NCI-H2171 treated with DMSO at 0.1 percent for 48 hours (cell line): Measurements from ENCODE around the gene RAB22A.
A peak's percentile ranks its signal among the peaks of the same experiment; 100 is the strongest.
"Not testable (repeated sequence)": the region's sequence is repeated elsewhere in the genome, so short reads cannot be mapped to it uniquely, and the experiment has no call there.

Source experiments
- DNase-seq: peaks from one replicate; lab custom pipeline; 2025; lab: John Stamatoyannopoulos, UW

Gene RAB22A

DNA sequence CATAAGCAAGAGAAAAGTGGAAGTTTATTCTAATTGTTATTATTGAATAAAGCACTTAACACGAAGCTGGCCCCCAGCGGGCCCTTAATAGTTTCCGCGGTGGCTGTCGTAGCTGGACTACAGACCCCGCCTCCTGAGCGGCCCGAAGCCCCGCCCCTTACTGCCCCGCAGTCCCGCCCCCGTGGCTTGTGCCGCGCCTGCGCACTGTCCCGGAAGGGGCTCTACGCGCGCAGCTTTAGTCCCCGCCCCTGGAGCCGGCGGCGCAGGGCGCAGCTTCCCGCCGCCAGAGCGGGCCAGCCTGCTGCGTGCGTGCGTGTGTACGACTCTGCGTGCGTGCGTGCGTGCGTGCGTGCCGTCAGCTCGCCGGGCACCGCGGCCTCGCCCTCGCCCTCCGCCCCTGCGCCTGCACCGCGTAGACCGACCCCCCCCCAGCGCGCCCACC is 79.4 kb downstream of the RAB22A start, which contains the start of gene VAPB:
VAPB (plus strand) TSS at position 348 of the 442 bp plus-strand sequence. CDS start 231 bp downstream, outside the sequence.
- peak; percentile 95 for DNase-seq

DNA sequence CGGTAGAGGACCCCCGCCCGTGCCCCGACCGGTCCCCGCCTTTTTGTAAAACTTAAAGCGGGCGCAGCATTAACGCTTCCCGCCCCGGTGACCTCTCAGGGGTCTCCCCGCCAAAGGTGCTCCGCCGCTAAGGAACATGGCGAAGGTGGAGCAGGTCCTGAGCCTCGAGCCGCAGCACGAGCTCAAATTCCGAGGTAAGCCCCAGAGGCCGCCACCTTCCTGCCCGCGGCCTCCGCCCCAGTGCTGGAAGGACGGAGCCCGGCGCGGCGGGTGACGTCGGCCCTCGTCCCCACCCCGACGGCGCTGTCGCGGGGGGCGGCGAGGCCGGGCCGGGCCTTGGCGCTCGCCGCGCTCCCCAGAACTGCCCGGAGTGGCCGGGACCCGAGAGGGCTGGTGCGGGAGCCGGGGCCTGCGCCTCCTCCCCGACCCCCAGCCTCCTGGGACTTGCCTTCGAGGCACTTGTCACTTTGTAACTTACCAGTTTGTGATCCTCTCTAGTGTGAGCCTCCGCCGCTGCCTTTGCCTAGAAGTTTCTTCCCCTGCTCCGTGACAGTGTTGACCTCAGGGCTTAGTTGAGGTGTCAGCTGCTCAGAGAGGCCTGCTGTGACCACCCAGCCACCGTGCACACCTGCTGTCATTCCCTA is 79.9 kb downstream of the RAB22A start:
- DNase-seq, result peak; percentile 65

DNA sequence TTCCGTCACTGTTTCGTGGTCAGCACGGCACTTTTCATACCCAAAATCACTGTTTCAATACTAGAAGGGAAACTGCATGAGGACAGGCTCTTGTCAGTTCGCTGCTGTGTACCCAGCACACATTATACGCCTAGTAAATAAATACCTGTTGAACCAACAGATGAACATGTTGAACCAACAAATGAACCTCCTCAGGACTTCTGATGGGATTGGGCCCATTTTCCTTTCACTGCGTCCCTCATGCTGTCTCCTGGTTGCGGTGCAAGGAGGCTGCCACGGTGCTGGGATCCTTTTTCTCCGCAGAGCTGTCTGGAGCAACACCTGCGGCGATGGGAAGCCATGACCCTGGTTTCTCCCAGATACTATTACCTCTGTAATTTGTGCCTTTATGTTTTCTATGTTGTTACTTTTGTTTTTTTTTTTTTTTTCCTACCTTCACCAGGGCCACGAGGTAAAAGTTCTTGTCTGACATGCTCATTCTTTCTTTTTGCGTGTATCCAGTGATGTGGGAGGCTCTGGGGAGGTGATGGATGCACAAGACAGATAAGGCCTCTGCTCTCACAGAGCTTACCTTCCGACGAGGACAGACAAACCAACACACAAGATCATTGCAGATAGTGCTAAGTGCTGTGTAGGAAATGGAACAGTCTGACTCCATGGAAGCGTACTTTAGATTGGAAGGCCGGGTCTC is 80.6 kb downstream of the RAB22A start:
- DNase-seq, result no peak

DNA sequence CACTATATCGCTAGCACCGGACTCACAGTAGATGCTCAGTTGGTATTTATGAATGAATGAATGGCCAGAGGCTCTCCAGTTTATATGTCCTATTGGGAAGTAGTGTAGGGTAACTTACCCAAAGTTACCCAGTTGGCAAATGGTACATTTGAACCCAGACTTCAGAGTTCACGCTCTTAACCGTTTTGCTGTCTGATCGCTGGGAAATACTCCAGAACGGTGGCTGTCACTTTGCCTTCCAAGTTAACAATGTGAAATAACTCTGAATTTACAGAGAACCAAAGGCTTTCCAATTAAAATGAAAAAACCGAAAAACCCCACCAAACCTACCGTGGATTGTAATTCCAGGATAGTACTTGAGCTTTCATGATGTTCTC is 81.1 kb downstream of the RAB22A start:
- DNase-seq, result no peak

DNA sequence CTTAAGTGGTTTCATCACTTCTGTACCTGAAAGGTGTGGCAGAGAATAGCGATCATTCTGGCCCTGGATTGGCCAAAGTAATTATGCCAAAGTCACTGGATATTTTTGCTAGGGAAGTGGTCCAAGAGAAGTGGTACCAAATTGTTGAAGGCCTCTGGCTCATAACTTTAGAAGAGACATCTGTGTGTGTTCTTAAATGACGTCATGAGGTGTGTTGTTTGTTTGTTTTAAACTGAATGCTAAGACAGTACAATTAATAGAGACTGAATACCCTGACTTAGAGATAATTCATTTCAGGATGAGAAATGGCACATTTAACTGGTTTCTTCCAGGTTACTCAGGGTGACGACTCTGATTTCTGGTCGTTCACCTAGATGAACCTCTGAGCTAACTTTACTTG is 82.8 kb downstream of the RAB22A start:
- no peak for DNase-seq

DNA sequence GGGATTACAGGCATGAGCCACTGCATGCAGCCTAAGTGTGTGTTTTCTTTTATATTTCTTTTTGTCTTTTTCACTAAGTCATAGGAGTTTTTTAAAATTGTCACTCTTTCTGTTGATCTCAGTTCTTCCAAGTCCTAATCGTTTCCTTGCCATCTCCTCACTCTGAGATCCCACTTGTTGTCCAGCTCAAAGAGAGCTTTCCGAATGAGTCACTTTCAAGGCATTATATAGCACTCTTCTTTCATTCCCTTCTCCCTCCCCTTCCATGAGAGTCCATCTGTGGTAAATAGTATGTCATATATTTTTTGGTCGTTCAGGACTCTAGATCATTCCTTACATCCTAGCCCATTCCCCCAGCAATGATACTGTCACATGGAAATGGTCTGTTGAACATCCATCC is 83.8 kb downstream of the RAB22A start:
- DNase-seq, result no peak

DNA sequence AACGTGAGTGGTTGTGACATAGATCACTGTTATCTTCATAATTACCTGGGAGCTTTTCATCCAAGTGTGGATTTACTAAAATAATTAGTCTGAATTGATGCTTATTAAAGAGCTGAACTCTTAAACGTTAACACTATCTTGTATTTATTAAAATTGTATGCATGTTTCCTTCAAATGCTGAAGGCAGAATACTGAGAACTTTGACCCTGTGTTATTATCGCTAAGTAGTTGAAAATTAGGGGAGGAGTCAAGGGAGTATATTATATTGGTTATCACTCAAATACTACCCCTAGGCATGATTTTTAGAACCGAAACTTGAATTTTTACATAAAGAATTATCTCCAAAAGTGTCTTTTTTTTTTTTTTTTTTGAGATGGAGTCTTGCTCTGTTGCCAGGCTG is 85.3 kb downstream of the RAB22A start:
- DNase-seq, result no peak

DNA sequence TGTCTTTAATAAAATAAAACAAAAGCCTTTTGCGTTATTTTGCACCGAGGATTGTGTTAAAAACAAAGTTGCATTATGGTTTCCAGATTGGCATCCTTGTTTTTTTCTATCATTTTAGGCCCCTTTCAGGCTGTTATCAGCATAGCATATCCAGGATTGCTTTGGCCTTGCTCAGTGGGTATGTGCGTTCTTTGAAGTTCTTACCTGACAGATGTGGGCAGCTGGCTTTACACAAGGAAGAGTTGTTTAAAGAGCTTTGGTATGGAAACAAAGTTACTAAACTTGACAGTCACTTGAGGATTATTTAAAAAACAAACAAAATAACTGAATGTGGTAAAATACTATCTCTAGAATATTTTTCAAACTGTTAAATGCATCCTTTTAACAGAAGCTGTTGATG is 86.1 kb downstream of the RAB22A start:
- DNase-seq, result no peak

DNA sequence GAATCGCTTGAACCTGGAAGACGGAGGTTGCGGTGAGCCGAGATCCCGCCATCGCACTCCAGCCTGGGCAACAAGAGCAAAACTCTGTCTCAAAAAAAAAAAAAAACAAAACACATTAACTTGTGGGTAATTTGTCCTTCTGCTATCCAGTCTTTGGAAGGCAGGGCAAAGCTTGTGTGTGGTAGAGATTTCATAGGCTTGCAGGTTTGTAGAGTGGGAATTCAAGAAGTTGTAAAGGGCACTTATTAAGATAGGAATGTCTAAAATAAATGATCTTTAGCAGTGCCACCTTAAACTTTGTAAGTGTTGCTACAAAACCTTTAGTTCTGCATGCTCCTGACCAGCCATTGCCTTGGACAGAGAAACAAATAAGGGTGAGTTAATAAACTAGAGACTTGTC is 87.9 kb downstream of the RAB22A start:
- DNase-seq, result no peak

DNA sequence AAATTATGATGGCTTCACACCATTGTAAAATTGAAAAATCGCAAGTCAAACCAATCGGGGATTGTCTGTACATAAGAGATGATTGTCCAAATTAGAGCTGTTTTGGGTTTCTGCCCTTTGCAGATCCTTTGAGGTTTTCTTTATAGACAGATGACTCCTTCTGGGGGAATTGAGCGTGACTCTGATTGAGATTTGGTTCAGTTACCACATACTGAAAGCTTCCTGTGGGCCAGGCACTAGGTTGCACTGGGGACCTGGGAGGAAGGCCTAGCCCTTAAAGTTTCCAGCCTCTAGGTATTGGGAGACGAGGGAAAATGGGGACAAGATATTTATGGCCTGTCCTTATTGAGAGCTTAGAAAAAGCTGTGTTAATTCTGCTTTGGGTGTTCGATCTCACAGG is 88.7 kb downstream of the RAB22A start:
- DNase-seq, result no peak

DNA sequence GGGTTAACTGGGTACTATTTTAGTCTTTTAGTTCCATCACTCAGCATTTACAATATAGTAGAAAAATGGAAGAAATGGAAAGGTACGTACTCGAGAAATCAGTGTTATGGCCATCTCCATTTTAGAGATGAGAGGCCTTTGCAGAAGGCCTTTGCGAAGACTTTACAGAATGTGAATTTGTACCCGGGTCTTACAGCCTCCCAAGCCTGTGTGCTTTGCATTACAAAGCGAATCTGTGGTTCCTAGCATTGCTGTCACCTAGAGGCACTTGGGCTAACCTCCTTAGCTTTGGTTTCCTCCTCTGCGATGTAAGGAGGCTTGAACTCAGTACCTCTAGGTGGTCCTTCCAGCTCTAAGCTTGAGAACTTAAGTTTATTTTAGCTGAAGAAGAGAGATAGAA is 90.4 kb downstream of the RAB22A start:
- DNase-seq, result no peak

DNA sequence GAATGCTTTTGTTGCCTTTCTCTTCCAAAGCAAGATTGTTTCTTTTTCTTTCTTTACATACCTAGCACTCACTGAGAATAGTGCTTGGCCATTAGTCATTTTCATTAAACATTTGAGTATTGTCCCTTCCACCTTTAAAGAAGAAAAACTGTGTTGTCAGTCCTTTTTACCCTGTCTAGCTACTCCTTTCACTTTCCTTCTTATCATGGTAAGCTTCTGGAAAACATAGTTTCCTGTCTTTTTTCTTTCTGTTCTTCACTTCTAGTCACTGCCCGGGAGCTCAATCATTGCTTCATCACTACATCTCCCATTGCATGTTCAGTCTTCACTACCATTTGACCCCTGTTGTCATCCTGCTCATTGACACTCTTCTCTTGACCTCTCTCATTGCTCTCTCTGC is 91.6 kb downstream of the RAB22A start:
- DNase-seq, result no peak

DNA sequence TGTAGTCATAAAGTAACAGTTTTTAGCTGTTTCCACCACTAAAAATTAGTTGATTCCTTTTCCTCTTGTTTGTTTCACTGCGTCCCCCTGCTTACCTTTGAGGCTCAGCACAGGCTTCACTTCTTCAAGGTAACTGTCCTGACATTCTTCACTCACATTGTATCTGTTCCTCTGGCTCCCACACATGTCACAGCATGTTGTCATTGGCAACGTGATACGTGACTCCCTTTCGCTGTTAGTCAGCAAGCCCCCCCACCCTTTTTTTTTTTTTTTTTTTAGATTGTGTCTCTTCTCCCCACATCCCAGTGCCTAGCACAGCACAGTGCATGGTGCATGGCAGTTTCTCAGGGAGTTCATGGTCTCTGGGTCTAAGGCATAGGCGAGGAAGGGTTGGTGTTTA is 92.8 kb downstream of the RAB22A start:
- peak; percentile 41 for DNase-seq

DNA sequence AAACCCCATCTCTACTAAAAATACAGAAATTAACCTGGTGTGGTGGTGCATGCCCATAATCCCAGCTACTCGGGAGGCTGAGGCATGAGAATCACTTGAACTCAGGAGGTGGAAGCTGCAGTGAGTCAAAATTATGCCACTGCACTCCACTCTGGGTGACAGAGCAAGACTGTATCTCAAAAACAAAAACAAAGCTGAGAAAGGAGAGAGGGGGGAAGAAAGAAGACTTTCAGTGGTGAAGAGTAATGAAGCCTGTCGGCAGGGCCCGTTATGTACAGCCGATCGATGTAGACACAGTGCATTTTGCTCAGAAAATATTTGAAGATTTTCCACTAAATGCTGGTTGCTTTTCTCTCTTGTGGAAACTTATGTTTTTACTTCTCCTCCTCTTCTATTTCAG is 93.3 kb downstream of the RAB22A start:
- DNase-seq, result no peak

DNA sequence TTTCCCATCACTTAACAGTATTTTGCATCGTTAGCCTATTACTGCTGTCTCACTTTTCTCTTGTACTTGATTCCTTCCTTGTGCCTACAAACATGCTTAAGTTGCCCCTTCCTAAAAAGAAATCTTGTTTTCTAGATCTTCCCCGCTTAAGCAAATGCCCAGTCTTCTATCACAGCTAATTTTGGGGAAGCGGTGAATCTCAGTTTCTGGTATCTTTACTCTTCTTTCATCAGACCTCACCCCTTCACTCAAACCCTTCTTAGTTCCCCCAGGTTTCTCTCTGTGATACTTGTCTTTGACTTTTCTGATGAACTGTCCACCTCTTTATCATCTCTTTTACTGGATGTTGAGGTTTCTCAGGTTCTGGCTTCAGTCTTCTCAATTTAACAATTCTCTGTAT is 93.8 kb downstream of the RAB22A start:
- DNase-seq, result no peak

DNA sequence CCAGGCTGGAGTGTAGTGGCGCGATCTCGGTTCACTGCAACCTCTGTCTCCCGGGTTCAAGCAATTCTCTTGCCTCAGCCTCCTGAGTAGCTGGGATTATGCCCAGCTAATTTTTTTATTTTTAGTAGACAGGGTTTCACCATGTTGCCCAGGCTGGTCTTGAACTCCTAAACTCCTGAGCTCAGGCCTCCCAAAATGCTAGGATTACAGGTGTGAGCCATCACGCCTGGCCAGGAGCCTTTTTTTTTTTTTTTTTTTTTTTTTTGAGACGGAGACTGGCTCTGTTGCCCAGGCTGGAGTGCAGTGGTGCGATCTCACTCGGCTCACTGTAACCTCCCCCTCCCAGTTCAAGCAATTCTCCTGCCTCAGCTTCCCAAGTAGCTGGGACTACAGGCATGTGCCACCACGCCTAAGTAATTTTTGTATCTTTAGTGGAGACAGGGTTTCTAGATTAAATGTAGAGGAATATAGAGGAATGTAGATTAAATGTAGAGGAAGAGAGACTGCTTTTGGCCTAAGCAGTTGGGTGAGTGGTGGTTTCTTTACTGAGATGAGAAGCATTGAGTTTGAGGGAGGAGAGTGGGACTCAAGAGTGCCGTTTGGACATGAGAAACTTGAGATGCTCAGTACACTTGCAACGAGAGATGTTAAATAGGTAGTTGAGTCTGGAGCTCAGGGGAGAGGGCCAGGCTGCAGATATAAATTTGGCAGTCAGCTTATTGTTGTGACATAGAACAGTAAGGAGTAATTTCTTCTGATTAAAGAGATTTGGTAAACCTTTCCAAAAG is 96.2 kb downstream of the RAB22A start:
- DNase-seq, result no peak

DNA sequence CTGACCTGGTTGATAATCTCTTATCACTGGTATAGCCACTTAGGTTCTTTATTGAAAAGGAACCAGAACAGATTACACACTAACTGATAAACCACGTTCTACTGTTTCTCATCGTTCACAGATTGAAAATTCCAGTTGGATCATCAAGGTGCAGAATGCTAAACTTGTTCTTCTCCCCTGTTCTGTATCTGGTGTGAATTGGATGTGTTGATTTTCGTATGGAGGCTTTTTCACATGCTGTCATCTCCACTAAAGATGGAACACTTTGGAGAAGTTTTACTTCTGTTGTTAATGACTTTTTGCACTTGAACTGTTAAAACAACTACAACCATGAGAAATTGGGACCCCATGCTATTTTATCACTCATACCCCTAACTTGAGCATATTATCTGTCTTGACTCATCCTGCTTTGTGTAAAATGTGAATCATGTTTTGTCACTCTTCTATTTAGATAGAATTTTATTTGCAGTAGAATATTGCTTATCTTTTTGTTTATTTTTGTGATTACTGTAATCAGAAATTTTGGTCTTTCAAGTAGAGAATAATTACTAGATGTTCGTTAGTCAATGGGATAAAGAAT is 97.0 kb downstream of the RAB22A start:
- no peak for DNase-seq

DNA sequence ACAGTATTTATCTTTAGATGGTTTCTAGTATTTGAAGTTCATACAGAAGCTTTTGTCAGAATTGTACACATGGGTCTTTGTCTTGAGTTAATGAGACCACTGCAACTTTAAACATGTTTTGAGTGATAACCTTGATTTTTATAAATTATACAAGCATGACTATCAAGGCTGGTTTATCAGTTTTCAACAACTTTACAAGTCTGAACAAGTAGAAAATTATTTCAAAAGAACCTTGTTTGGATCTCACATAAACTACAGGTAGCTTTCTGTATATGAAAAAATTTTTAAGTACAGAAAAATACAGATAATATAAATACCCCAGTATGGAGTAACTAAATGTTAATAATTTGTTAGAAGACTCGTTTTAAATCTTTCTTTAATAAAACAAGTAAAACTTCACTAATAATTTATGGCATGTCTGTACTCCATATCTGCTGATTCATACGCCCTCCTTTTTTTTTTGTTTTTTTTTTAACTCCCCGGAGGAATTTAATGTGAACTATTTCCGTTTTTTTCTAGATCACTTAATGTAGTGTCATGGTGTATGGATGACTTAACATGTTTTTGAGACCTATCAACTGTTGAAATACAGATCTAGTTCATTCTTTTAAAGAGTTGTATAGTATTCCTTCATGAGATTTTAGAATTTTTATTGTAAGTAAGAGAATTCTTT is 97.8 kb downstream of the RAB22A start:
- DNase-seq, result no peak

DNA sequence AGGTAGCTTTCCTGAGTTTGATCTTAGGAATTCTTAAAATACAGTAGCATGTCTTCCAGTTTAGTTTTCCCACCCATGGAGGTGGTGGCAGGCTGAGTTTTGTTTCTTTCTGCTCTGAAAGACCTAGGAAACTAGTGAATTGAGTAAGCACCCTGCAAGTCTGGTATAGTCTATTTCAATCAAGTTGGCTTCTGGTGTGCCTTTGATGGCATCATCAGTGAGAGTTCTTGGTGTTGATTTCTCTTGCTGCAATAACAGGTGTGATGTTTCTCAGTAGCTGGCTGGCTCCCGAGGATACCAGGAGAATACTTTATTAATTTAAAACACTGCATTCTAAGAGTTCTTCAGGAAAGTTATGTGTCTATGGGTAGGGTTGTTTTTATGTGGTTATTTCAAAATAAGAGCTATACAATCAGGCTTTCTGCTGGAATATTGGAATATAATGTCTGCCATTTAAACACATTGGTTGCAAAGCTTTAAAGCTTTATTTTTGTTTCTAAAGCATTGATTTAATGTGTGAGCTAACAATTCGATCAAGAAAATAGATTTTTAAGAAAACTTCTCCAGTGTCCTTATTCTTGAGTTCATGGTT is 98.5 kb downstream of the RAB22A start:
- peak; percentile 7 for DNase-seq

DNA sequence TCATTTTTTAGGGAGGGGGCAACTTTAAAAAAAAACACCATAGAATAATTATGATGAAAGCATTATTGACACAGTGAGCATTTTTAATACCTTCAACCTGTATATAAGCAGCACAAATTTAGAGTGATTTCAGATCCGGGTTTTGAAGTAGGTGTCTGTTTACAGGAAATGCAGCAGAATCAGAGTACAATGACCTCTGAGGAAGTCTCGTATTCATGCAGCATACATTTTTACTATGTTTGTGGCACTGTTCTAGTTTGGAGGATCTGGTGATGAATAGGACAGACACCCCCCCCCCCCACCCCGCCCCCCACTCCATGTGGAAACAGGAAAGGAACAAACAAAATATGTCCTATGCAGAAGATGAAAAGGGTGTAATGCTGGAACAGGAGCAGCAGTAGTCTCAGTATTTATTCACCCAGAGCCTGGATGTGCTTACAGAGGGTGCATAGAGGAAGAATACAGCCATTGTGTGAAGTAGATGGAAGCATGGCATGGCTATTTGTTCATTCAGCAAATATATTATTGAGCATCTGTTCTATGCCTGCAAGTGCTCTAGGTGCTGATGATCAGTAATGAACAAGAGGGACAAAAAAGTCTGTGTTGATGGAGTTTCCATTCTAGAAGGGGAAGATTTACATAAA is 99.2 kb downstream of the RAB22A start:
- peak; percentile 15 for DNase-seq

DNA sequence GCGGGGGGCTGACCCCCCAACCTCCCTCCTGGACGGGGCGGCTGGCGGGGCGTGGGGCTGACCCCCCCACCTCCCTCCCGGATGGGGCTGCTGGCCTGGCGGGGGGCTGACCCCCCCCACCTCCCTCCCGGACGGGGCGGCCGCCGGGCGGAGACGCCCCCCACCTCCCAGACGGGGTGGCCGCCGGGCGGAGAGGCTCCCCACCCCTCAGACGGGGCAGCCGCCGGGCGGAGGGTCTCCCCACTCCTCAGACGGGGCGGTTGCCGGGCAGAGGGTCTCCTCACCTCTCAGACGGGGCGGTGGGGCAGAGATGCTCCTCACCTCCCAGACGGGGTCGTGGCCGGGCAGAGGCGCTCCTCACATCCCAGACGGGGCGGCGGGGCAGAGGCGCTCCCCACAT is 104.7 kb downstream of the RAB22A start:
- not testable (repeated sequence) for DNase-seq
